ENCODE data around the gene CDC42SE1.
"Not testable (repeated sequence)": the region's sequence is repeated elsewhere in the genome, so short reads cannot be mapped to it uniquely, and the experiment has no call there.

CDC42SE1 gene

GRCh38 chr1:151059109-151060006 is at the start of gene CDC42SE1:
CDC42SE1 (minus strand) TSS chr1:151059622; CDS start chr1:151055730, 3,892 bp downstream.
- DNase-seq (ENCODE audit: low spot score) = peak; percentile 90

DNA sequence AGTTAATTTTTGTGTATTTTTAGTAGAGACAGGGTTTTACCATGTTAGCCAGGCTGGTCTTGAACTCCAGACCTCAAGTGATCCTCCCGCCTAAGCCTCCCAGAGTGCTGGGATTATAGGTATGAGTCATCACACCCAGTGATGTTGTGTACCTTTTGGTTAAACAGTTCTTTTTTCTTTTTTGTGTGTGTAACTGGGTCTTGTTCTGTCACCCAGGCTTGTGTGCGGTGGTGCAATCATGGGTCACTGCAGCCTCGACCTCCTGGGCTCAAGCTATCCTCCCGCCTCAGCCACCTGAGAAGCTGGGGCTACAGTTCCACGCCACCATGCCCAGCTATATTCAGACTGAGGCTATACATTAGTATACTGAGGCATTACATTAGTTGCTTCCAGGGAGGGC is 48.9 kb upstream of the CDC42SE1 start:
- no peak for DNase-seq (ENCODE audit: low spot score)

DNA sequence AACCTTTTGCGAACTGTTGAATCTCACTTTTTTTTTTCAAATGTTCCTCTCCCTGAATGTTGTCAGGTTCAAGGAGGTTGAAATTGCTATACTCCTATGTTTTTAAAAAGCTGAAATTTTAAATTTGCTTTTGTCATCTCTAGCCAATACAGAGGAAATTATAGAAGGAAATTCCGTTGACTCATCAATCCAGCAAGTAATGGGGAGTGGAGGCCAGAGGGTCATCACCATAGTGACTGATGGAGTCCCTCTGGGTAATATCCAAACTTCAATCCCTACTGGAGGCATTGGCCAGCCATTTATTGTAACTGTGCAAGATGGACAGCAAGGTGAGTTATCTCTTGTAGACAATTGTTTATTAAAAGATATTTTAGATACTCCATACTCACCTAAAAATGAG is 47.5 kb upstream of the CDC42SE1 start:
- no peak for DNase-seq (ENCODE audit: low spot score)

DNA sequence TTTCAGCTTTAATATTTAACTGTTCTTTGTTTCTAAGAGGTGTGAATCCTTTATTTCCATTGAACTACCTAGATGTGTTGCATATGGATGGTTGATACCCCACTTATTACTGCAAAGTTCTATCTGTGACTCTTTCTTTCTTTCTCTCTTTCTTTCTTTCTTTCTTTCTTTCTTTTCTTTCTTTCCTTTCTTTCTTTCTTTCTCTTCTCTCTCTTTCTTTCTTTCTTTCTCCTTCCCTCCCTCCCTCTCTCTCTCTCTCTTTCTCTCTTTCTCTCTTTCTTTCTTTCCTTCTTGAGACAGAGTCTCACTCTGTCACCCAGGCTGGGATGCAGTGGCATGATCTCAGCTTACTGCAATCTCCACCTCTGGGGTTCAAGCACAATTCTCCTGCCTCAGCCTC is 45.2 kb upstream of the CDC42SE1 start:
- no peak for DNase-seq (ENCODE audit: low spot score)

GRCh38 chr1:151098126-151098525 is 38.7 kb upstream of the CDC42SE1 start:
- DNase-seq (ENCODE audit: low spot score) = no peak

GRCh38 chr1:151097426-151097825 is 38.0 kb upstream of the CDC42SE1 start:
- DNase-seq (ENCODE audit: low spot score) = not testable (repeated sequence)

DNA sequence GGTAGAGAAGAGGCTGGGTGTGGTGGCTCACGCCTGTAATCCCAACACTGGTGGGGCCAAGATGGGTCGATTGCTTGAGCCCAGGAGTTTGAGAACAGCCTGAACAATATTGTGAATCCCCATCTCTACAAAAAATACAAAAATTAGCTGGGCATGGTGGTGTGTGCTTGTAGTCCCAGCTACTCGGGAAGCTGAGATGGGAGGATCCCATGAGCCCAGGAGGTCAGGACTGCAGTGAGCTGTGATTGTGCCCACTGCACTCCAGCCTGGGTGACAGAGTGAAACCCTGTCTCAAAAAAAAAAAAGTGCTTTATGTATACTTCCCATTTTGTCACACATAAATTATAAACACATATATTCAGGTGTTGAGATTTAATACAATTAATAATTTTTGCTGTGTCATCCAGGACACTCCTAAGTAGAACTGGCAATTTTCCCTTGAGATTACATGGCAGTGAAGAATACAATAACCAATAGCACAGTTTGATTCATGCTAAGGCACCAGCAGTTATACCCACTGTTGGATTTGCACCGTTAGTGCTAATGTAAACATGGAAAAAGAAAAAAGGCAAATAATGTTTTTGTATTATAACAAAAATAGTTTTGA is 26.6 kb upstream of the CDC42SE1 start:
- no peak for DNase-seq (ENCODE audit: low spot score)

DNA sequence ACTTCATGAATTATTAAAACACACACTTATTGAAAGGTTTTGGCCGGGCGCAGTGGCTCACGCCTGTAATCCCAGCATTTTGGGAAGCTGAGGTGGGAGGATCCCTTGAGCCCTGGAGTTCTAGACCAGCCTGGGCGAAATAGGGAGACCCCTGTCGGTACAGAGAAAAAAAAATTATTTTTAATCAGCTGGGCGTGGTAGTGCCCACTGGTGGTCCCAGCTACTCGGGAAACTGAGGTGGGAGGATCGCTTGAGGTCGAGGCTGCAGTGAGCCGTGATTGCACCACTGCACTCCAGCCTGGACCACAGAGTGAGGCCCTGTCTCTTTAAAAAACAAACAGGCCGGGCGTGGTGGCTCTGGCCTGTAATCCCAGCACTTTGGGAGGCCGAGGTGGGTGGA is 12.8 kb upstream of the CDC42SE1 start:
- no peak for DNase-seq (ENCODE audit: low spot score)

DNA sequence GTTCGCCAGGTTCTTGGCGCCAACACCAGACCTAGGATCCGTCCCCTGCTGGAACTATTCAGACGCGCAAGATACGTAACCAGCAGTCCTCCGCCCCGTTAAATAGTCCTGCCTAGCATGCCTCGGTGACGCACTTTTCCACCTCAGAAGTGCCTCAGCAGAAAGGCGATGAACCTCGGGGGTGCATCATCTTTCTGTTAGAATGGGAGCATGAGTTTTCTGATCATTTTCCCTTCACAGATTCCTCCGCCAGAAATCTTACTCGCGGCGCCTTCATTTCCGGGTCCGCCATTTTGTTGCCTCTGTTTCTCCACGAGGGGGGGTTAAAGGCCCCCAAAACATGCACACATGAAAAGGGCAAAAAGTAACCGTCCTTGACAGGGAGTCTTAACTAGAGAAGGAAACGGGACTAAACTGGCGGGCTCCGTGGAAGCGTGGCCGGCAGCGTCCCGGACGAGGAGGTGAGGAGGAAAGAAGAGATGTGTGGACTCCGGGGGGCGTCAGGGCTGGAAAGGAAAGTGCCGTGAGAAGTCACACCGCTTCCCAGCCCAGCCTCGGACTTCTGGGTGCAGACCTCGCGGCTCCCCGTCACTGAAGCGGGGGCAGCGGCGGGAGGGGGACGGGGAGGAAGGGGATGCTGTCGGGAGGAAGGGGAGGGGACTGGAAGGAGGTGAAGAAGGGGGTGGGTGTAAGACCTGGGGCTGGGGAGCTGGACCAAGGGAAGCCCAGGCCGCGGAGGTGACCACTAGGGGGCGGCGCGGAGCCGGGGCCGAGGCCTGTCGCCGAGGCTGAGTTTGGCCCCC is 11.3 kb upstream of the CDC42SE1 start, which contains the start of gene GABPB2:
Gene GABPB2 (plus strand): TSS at position 288 of the 803 bp plus-strand sequence. CDS start 17,429 bp downstream, outside the sequence.
- peak; percentile 97 for DNase-seq (ENCODE audit: low spot score)

- DNase-seq (ENCODE audit: low spot score) = no peak
Measured at GRCh38 chr1:151069103-151069486, 9.7 kb upstream of the CDC42SE1 start.

GRCh38 chr1:151067185-151067584 is 7.8 kb upstream of the CDC42SE1 start:
- no peak for DNase-seq (ENCODE audit: low spot score)

GRCh38 chr1:151065089-151065645 is 5.7 kb upstream of the CDC42SE1 start:
- no peak for DNase-seq (ENCODE audit: low spot score)

GRCh38 chr1:151062741-151063371 is 3.4 kb upstream of the CDC42SE1 start:
- DNase-seq (ENCODE audit: low spot score) = peak; percentile 73

GRCh38 chr1:151061704-151062103 is 2.3 kb upstream of the CDC42SE1 start:
- no peak for DNase-seq (ENCODE audit: low spot score)

- DNase-seq (ENCODE audit: low spot score) = no peak
Measured at GRCh38 chr1:151060657-151061421, 1.4 kb upstream of the CDC42SE1 start.

DNA sequence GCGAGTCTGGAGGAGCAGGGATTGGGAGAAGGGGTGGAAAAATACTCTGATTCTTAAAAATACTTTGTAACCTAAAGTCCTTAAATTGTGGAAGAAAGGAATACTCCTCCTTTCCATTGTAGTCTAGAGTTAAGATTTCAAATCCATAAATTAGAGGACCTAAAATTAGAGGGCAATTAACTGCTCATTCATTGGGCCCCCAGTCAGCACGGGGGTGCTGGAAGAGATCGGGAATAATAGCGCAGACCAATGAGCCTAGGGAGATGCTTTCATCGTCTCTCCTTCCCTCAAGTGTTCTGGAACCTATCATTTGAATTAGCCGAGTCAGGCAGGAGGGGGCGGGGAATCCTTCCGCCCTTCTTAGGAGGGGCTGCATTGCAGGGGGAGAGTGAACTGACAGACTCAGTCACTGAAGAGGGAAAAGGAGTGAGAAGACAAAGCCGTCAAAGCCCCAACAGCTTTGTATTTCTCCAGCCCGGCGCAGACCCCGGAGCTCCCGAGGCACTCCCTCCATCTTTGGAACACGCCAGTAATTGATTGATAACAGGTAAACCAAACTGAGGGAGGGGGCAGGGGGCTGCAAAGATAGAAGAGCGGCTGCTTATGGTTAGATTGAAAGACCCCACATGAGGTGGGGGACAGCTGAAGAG is 710 bp upstream of the CDC42SE1 start, which contains the start of gene MLLT11:
Gene MLLT11 (plus strand): TSS at position 391 of the 650 bp plus-strand sequence. CDS start 6,828 bp downstream, outside the sequence.
- no peak for DNase-seq (ENCODE audit: low spot score)

DNA sequence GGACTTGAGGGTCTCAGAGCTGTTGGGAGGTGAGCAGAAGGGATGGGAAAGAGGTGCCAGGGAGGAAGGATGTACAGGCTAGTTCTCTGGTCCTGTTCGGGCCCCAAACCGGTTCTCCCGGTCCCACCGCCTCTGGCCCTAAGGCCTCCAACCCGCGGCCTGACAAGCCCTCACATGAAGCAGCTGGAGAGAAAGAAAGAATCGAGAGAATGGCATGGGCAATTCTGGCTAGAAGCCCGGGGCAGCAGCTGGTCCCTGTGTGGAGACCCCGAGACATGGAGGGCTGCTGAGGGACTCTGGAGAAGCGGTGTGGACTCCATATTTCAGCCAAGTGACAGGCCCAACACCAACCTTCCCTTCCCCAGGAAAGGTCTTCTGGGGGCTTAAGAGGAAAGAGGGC is 730 bp downstream of the CDC42SE1 start:
- DNase-seq (ENCODE audit: low spot score) = no peak

- no peak for DNase-seq (ENCODE audit: low spot score)
Measured at GRCh38 chr1:151056149-151056548, 3.3 kb downstream of the CDC42SE1 start.

DNA sequence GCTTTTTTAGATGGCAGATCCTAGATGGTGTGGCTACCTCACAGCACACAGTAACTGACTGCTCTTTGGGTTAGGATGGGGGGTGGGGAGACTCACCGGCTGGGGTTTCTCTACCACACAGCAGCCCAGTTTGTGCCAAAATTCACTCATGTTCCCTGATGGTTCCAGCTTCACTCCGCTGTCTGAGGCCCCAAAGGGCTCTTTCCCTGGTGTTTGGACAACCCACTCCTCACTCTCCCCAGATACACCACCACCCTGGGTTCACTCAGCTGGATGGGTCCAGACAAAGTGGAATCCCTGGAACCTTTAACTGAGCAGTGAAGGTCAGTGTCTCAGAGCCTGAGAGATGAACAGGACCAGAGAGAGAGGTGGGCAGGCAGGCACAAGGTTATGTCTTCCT is 3.8 kb downstream of the CDC42SE1 start:
- DNase-seq (ENCODE audit: low spot score) = no peak

DNA sequence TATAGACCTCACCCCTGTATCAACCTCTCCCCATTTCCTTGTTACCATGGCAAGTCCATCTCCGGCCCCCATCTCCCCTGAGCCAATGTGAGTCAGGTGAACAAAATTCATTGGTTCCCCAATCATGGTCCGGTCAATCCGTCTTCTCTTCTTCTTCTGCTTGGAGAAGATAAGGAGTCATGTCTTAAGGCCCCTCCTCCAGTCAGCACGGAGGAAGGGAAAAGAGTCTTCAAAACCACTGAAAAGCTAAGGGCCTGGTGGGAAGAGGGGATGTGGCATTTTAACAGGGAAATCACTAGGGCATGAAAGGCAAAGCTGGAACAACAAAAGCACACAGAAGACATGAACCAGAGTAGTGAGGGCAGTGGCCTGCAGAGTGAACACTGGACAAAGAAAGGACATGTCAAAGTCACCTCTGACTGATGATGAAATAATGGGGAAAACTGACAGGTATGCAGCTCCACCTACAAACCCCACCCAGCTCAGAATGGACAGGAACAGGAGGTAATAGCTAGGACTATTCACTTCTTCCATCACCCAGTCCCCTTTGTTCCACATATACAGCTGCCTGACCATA is 4.4 kb downstream of the CDC42SE1 start:
- no peak for DNase-seq (ENCODE audit: low spot score)

All from RKO (cell line).